GM19099 (cell line): ENCODE data around the gene FBXO17.

Experiments used
- POLR2A ChIP-seq: IDR thresholded peaks from 3 replicates; pipeline ENCODE4 v1.6.1; 2011; ENCODE audit warnings: low read depth; ENCODE audit not compliant: insufficient read length; ENCODE audit errors: extremely low read depth

FBXO17 gene

DNA sequence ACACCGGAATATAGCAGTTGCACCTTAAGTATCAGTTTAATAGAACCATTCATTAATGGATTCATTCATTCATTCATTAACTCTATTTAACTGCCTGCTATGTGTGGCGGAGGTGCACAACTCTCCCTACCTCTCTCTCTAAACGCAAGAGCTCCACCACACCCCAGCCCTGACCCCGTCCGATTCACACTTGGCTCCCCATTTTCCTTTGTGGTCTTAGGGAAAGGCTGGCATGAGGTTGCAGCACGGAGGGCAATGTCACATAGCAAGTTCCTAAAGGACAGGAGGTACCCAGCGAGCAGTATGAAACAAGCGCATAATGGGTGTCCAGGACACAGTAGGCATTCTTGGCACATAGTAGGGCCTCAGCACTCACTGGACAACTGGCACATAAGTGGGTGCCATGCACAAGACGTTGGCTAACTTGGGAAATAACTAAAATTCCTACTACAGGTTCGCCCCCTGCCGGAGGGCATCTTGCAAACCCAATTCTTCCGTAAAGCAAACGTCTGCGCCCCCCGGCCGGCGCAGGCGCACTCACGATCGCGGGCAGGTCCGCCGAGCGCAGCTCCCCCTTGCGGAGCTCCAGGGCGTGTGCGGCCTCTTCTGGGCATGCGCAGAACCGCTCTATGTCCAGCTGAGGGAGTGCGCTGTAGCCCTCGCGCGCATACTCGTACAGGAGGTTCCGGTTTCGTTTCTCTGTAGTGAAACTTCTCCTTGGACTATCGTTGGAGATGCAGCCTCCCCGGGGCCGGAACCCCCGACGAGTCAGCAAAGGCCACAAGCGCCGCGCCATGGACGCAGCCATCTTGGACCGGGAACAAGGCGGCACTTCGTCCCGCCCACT is 45.4 kb downstream of the FBXO17 start, which contains the start of gene SARS2:
Gene SARS2, minus strand, starts transcription at position 835 of the 847 bp plus-strand sequence. Its CDS starts 27 bp downstream, at position 808.
- peak; percentile 92 for TF ChIP-seq POLR2A

DNA sequence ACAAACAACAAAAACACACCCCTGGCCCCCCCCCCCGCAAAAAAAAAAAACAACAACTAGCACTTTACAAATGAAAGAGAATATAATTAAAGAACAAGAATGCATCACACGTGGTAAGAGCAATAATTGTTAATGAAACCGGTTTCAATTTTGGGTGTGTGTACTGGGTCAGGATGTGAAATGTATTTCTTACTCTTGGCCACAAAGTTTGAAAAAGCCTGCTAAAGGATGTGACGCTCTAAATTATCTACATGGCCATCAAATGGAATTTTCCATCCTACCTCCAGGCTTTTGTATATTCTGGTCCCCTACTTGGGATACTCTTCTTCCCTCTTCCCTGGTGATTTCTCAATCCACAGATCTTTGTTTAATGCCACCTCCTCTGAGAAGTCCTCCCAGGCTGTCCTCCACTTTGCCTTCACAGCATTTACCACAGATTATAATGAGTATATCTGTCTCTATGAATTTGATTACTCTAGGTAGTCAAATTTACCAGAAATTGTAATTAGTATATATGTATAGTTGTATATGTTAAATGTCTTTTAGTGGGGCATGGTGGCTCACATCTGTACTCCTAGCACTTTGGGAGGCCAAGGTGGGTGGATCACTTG is 47.0 kb downstream of the FBXO17 start:
- TF ChIP-seq POLR2A: no peak

DNA sequence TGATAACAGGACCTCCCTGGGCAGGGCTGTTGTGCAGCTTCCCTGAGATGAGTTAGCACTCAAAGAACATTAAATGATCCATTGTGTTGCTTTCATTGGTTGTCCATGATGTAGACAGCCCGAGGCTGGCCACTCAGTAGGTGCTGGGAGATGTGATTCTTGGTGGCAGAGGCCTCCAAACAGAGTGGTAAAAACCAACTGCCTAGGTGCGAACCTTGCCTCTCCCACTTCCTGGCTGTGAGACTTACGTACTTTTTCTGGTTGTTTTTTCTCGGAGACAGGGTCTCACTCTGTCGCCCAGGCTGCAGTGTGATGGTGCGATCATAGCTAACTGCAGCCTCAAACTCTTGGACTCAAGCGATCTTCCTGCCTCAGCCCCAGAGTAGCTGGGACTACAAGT is 51.2 kb downstream of the FBXO17 start:
- TF ChIP-seq POLR2A: no peak

DNA sequence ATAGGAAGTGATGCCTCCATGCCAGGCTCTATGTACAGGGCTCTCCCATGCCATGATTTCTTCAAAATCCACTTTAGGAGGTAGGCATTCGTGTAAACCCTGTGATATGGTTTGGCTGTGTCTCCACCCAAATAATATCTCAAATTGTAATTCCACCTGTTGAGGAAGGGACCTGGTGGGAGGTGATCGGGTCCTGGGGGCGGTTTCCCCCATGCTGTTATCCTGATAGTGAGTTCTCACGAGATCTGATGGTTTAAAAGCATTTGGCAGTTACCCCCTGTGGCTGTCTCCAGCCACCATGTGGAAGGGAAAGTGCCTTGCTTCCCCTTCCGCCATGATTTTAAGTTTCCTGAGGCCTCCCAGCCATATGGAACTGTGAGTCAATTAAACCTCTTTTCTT is 53.1 kb downstream of the FBXO17 start:
- TF ChIP-seq POLR2A: no peak

DNA sequence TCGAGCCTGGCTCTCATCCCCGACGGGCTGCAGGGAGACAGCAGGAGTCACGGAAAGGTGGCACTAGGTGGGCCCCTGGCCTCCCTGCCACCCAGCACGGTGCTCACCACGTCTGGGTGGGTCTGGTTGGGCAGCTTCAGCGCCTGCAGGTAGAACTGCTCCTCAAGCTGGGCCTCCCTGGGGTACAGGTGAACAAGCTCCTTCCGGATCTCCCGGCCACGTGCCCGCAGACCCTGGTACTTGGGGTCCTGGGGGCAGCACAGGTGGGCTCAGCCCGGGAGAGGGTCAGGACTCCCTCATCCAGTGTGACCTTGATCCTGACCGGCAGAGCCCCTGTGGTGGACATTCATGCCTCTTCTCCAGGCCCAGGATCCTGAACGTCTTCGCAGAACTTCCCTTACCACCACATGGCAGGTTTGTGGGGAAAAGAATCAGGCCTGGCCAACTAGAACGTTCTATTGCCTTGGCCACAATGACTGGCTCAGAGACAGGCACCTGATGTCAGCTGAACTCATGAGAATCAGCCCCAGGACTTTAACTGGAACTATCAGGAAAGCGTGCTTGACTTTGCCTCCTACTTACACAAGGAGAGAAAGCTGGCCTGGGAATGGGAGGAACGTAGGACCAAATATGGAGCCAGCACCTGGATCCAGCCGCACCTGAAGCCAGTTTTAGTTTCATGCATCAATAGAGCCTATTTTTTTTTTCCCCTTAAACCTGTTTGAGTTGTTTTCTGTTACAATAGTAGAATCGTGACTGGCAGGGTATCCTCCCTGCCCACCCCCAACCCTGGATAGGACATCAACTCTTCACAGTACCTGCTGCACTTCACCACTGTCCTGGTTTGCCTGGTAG is 53.9 kb downstream of the FBXO17 start:
- no peak for TF ChIP-seq POLR2A

DNA sequence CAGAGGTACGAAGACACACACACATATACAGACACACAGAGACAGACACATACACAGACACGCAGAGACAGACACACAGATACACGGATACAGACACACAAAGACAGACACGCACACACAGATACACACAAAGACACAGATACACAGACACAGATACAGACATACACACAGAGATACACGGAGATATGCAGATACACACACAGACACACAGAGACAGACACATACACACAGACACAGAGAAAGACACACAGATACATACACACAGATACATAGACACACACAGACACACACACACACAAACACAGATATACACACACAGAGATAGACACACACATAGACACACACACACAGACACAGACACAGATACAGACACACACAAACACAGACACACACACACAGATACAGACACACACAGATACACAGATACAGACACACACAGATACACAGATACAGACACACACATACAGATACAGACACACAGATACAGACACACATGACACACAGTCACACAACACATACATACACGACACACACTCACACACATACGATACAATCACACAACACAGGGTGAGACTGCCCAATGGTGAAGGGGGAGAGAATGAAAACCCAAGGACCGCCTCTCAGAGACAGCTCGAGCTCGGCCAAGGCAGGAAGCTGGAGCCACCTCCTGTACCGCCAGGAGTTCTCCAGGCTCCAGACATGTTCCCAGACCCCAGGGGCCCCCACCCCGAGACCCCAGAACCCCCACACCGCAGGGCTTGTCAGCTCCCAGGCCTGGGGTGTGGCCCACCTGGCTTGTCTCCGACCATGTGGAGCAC is 54.7 kb downstream of the FBXO17 start:
- no peak for TF ChIP-seq POLR2A

DNA sequence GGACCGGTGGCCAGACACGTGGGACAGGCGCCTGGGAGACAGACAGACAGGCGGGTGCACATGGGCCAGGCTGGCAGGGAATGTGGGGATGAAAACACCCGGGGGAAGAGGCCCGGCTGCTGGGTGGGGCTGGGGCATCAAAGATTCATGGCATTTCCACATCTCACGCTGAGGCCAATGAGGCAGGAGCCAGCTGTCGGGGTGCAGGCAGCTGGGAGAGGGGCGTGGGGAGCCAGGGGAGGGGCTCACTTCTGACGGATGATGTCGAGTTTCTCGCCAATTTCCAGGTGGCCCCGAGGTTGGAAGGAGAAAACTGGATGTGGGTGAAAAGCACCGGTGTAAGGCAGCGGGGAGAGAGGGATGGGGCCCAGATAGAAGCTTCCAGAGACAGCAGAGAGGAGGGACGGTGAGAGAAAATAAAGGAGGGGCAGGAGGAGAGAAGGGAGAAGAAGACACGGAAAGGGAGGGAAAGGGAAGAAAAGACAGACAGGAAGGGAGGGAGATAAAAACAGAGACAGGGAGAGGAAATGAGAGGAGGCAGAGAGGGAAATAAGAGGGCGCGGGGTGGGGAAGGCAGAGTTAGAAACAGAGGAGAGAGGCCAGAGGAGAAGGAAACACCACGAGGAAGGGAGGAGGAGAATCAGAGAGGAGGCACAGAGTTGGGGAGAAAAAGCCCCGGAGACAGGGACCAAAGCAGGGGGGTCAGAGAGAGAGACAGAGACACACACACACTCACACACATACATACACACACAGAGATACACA is 55.5 kb downstream of the FBXO17 start:
- TF ChIP-seq POLR2A: no peak

DNA sequence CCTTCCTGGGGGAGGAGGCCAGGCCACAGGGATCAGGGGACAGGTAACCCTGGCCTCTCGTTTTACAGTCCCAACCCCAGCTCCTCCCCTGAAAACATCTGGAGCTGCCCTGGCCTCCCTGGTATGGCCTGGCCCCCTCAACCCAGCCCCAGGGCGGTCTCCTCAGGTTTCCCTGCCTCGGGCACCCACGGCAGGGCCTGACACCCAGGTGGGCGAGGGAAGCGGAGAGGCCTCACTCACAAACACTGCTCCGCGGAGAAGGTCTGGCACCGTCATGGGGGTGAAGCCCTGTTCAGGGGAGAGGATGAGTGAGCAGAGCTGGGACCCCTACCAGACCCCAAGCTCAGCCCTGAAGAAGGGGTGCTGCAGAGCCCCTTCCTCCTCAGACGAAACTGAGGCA is 57.0 kb downstream of the FBXO17 start:
- TF ChIP-seq POLR2A: no peak

DNA sequence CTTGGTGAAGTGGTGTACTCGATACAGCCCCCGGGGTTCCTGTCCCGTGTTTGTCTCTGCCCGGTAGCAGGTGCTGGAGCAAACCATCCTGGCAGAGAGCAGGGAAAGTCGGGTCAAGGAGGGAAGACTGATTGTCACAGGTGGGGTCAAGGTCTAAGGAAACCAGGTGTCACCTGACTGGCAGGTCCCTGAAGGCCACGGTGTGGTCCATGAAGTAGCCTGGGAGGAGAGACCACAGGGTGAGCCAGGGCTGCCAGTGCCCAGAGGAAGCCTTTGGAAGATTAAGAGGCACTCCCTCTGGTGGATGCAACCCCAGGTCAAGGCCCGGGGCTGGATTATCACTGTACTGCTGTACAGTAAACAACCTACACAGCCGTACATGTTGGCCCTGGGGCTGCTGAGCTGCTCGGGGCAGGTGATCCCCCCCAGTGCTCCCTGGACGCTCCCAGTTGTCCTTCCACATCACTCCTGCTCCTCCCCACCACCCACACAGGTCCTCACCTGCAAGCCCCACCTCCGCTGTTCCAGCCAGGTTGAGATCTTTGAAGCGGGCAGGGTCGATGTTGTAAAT is 57.5 kb downstream of the FBXO17 start:
- no peak for TF ChIP-seq POLR2A

DNA sequence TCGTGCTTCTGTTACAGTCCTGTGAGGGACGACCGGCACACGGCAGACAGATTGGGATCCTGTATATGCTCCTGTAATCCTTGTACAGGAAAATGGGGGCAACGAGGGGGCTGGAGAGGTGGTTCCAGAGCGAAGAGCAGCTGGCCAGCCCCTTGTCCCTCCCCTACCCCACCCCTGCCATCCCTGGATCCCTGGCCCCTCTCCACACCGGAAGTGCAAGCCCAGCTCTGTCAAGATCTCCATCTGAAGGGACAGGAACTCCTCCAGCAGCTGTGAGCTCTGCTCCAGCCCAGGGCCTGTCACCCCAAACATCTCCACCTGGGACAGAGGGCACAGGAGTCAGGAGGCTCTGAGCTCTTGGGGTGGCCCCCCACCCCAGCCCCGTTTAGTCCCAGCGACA is 58.0 kb downstream of the FBXO17 start:
- no peak for TF ChIP-seq POLR2A

DNA sequence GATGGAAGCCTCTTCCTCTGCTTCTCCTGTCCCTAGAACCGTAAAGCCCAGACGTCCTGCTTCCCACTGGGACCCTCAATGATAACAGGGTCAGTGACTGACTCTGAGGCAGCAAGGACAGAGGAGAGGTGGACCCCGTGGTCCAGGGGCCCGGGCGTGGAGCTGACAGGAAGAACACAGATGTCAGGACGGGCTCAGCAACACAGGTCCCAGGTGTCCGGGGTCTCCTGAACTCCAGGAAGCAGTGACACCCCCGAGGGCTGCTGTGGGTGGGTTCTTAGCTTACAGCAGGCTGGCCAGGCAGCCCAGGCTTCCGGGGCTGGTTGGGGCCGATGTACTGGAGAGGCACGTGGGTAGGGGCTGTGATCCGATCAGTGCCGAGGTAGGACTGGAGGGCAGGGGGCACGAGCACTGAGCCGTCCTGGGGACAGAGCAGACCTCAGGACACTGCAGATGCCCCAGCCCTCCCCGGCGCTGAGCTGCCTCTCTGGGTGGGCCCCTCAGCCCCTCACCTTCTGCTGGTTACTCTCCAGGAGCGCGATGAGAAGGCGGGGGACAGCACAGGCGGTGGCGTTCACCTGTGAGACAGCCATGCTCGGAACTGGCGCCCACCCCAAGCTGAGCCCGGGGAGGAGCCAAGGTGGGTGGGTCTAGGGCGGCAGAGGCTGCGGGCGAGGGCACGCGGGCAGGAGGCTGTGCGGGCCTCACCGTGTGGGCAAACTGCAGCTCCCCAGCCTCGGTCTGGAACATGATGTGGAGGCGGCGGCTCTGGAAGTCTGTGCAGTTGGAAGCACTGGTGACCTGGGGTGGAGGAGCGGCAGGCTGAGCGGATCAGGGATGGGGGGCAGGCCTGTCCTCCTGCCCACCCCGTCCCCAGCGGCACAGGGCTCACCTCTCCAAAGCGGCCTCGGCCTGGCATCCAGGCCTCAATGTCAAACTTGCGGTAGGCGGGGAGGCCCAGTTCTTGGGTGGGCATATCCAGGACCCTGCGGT is 59.9 kb downstream of the FBXO17 start:
- no peak for TF ChIP-seq POLR2A

DNA sequence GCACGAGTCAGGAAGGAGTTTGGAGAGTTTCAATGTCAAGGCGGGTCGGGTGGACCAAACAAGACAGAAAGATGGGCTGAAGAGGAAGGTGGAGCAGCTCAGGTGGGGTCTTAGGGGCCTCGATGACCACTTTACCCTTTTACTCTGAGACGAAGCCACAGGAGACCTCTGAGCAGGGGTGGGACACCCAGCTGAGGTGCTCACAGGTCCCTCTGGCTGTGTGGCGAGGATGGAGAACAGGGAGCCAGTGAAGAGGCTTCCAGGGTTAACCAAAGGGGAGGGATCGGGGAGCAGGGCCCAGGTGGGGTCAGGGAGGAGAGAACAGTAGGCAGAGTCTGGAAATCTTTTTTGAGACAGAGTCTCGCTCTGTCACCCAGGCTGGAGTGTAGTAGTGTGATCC is 61.6 kb downstream of the FBXO17 start:
- no peak for TF ChIP-seq POLR2A
